Measurements from ENCODE around the gene ANO4. TPM values are rescaled to one million over a fixed set of nuclear protein-coding genes. Genes with fewer than 3 reads are reported as not detected.

Gene ANO4
- total and polyA plus RNA-seq, 5 donors from 2014 or later = not detected

- H3K9me3 Mint-ChIP-seq = peaks cover 0 to 8% (median 2%) of the 10 kb centered on the region in 7 donors
- peaks cover 7% of the 10 kb centered on the region for H3K27me3 Mint-ChIP-seq
- no peak overlapping the region for H3K4me3 Mint-ChIP-seq
- H3K4me1 Mint-ChIP-seq = no peaks in the 10 kb centered on the region
- Histone ChIP-seq H3K9me3 (ENCODE audit: control insufficient read depth in 2 of 2, low read length in 2 of 2) (no peaks in the 10 kb centered on the region), H3K4me1 (ENCODE audit: control insufficient read depth, insufficient read depth, low read length, poor library complexity, severe bottlenecking) (no peaks in the 10 kb centered on the region), H3K4me3 (ENCODE audit: low read depth, low read length) (no peak overlapping the region), H3K36me3 (ENCODE audit: control insufficient read depth, insufficient read depth, low read length) (no peaks in the 10 kb centered on the region), H3K27me3 (ENCODE audit: control insufficient read depth, insufficient read depth, low read length) (no peaks in the 10 kb centered on the region), H3K27ac (ENCODE audit: insufficient read depth, low read length, poor library complexity, severe bottlenecking) (no peak overlapping the region)
- ATAC-seq (ENCODE audit: low read depth in 2 of 2) (no peak), DNase-seq (no peak)
- H3K27ac Mint-ChIP-seq = no peak overlapping the region
- H3K36me3 Mint-ChIP-seq = no peaks in the 10 kb centered on the region
Measured at GRCh38 chr12:101168001-101168400, 373.4 kb downstream of the ANO4 start.

DNA sequence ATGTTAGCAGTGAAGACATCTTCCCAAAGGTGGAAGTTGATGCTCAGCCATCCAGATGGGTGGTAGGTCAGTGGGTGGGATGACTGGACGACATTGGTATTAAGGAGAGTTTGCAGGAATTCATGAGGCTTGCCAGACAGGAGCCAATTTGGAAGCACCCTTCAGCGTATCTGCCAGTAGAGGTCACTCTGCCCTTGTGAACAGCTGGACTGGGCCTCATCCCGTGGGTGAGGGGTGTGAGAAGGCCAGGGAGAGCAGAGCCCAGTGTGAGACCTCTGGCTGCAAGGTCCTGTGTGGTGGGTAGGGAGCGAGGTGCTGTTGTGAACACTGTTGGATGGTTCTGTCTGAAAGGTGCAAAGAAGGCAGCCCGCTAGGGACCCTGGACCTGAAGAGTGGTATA is 377.7 kb downstream of the ANO4 start:
- Histone ChIP-seq H3K9me3 (ENCODE audit: control insufficient read depth in 2 of 2, low read length in 2 of 2) (no peaks in the 10 kb centered on the region), H3K4me3 (ENCODE audit: low read depth, low read length) (no peak overlapping the region), H3K27me3 (ENCODE audit: control insufficient read depth, insufficient read depth, low read length) (no peaks in the 10 kb centered on the region), H3K27ac (ENCODE audit: insufficient read depth, low read length, poor library complexity, severe bottlenecking) (no peak overlapping the region), H3K36me3 (ENCODE audit: control insufficient read depth, insufficient read depth, low read length) (no peaks in the 10 kb centered on the region), H3K4me1 (ENCODE audit: control insufficient read depth, insufficient read depth, low read length, poor library complexity, severe bottlenecking) (no peaks in the 10 kb centered on the region)
- Mint-ChIP-seq H3K4me3 (no peak overlapping the region), H3K27me3 (peaks cover 15% of the 10 kb centered on the region), H3K9me3 (peaks cover 0 to 4% (median 2%) of the 10 kb centered on the region in 7 donors), H3K4me1 (no peaks in the 10 kb centered on the region), H3K27ac (no peak overlapping the region), H3K36me3 (no peaks in the 10 kb centered on the region)
- DNase-seq (peak in 1 of 3 donors; percentile 1), ATAC-seq (ENCODE audit: low read depth in 2 of 2) (no peak)

DNA sequence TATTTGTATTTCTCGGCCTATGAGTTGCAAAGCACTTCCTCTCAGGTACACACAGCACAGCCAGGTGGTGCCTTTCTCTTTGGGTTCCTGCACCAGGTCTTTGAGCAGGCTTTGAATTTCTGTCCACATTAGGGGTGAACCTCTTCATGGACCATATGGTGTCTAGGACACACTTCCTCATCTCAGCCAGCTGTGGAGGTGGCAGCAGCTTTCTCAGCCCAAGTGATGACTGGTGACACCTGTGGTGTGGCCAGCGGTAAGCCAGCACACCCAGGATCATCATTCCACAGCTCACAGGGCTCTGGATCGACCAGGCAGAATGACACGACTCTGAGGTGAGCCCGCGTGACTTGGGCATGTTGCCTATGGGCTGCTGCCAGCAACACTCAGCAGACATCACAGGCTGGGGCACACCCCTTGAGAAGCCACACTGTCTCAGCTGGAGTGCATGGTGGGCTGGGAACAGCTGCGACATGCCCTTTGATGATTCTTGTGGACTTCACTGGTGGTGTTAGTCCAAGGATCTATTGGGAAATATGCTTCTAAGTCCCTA is 378.7 kb downstream of the ANO4 start:
- no peak overlapping the region for H3K4me3 Mint-ChIP-seq
- H3K27ac Mint-ChIP-seq = no peak overlapping the region
- no peaks in the 10 kb centered on the region for H3K4me1 ChIP-seq (ENCODE audit: control insufficient read depth, insufficient read depth, low read length, poor library complexity, severe bottlenecking)
- peaks cover 15% of the 10 kb centered on the region for H3K27me3 Mint-ChIP-seq
- no peaks in the 10 kb centered on the region for H3K36me3 ChIP-seq (ENCODE audit: control insufficient read depth, insufficient read depth, low read length)
- no peak overlapping the region for H3K27ac ChIP-seq (ENCODE audit: insufficient read depth, low read length, poor library complexity, severe bottlenecking)
- no peaks in the 10 kb centered on the region for H3K27me3 ChIP-seq (ENCODE audit: control insufficient read depth, insufficient read depth, low read length)
- no peaks in the 10 kb centered on the region for H3K4me1 Mint-ChIP-seq
- peaks cover 0 to 4% (median 0%) of the 10 kb centered on the region in 7 donors for H3K9me3 Mint-ChIP-seq
- no peak for DNase-seq
- no peak for ATAC-seq (ENCODE audit: low read depth in 2 of 2)
- H3K4me3 ChIP-seq (ENCODE audit: low read depth, low read length) = no peak overlapping the region
- no peaks in the 10 kb centered on the region for H3K36me3 Mint-ChIP-seq
- no peaks in the 10 kb centered on the region for H3K9me3 ChIP-seq (ENCODE audit: control insufficient read depth in 2 of 2, low read length in 2 of 2)

DNA sequence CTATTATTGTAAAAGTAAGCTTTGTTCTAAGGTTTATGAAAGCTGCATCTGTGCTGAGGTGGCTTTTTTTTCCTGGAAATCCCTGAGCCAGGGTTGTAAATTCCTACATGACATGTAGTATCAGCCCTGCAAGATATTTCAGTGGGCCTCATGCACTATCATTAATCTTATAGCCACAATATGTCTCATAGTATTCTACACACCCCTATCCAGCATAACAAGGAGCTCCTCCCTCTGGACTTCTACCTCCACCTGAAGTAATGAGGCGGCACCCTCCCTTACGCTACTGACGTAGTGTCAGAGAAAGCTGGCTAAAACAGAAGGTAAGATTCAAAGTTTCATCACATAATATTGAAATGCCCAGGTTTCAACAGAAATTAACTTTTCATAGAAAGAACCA is 380.0 kb downstream of the ANO4 start:
- no peaks in the 10 kb centered on the region for H3K4me1 Mint-ChIP-seq
- H3K27me3 Mint-ChIP-seq = peaks cover 15% of the 10 kb centered on the region
- H3K36me3 Mint-ChIP-seq = no peaks in the 10 kb centered on the region
- peaks cover 0 to 4% (median 0%) of the 10 kb centered on the region in 7 donors for H3K9me3 Mint-ChIP-seq
- DNase-seq (no peak), ATAC-seq (ENCODE audit: low read depth in 2 of 2) (no peak)
- Histone ChIP-seq H3K27ac (ENCODE audit: insufficient read depth, low read length, poor library complexity, severe bottlenecking) (no peak overlapping the region), H3K9me3 (ENCODE audit: control insufficient read depth in 2 of 2, low read length in 2 of 2) (no peaks in the 10 kb centered on the region), H3K4me1 (ENCODE audit: control insufficient read depth, insufficient read depth, low read length, poor library complexity, severe bottlenecking) (no peaks in the 10 kb centered on the region), H3K4me3 (ENCODE audit: low read depth, low read length) (no peak overlapping the region), H3K27me3 (ENCODE audit: control insufficient read depth, insufficient read depth, low read length) (no peaks in the 10 kb centered on the region), H3K36me3 (ENCODE audit: control insufficient read depth, insufficient read depth, low read length) (no peaks in the 10 kb centered on the region)
- no peak overlapping the region for H3K27ac Mint-ChIP-seq
- no peak overlapping the region for H3K4me3 Mint-ChIP-seq

Other genes starting within 250 kb of the ANO4 start
- 0.12 TPM for gene GAS2L3, start 221.1 kb upstream of the ANO4 start, total RNA-seq
- not detected for gene GAS2L3, start 221.1 kb upstream of the ANO4 start, polyA plus RNA-seq

Measured in CD4-positive, CD25-positive, alpha-beta regulatory T cell (primary cell).